Kasumi-1 (cell line): ENCODE measurements around the gene BPHL.
"Not testable (repeated sequence)": the region's sequence is repeated elsewhere in the genome, so short reads cannot be mapped to it uniquely, and the experiment has no call there.

Experiments used
- DNase-seq, 2 experiments: peaks; one replicate each; lab custom pipeline; 2025; lab: John Stamatoyannopoulos, UW

The BPHL gene

DNA sequence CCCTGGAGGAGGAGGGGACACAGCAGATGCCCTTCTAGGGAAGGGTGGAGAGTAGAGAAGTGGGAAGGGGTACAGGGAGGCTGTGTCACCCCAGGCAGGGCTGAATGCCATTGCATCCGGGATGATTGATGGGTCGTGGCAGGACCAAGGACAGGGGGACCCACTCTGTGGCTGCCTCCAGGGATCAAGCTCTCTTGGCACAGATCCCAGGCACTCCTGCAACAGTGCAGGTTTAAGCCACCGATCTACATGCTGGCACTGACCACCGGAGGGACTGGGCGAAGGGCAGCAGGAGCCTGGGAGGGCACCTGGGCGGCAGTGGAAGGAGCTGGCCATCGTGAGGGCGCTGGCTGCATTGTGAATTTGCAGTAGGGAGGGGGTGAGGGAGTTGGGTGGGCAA, 61.4 kb downstream of the BPHL start:
- not testable (repeated sequence) for DNase-seq

DNA sequence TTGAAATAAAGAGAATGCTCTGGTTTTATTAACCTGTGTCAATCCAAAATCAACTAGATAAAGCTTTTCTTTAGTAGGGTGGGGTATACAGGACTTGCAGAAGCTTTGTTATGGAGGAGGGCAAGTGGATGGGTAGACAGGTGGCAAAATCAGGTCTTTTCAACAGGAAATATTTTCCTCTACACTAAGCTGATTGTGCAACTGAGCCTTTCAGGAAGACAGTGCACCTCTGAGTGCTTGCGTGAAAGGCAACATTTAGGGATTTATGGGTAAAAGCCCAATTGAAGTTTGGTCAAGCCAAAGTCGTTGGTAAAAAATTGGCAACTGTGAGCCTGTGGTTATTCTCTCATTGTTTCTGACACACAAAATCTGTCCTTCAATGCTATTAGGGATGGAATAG, 62.6 kb downstream of the BPHL start:
- DNase-seq, result no peak

DNA sequence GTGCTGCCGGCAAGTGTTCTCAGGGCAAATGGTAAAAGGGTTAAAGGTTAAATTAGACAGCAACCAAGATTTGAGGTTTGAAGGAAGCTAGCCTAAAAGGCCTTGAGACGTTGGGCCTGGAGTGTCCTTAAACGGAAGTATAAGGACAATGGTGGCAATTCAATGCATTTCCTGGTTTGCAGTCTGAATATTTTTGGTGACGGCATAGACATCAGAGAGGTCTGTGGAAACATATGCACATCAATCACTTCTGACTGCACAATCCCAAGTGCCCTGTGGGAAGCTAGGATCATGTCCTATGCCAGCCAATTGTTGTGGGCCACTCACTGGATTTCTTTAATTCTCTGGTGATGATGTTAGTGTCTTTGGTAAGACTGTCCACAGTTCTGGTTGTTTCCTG, 64.6 kb downstream of the BPHL start:
- DNase-seq, result no peak

DNA sequence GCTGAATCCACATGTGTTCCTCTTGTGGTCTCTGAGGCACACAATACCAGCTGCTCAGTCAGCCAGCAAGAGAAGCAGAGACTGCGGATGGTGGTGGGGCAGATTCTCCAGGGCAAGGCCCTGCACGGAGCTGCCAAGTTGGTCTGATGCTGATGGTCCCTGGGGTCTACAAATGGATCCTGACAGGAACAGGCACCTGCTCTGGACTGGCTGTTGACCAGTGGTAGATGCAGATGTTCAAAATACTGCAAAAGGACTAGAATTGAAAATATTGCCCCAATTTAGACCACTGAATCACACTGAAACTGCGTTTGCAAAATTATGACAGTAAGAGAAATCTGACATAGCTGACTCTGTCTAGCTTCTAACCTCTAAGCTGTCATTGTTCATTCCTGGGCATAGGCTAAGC, 68.5 kb downstream of the BPHL start:
- DNase-seq, result no peak

DNA sequence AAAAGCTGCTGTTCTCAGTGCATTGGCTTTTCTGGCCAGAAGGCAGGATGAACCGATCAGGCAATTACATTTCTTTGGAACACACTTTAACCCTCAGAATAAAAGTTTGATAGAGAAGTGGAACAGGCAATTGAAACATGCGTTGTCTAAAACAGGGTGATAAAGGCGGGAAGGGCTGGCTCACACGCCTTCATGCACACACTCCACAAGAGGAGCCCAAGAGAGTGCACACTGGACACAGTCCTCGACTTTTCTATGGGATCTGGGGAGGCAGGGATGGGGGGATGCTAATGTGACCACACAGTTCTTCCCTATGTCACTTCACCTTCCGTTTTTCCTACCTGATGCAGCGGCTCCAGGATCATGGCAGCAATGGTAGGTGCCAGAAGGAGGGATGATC, 69.8 kb downstream of the BPHL start:
- DNase-seq, result no peak

DNA sequence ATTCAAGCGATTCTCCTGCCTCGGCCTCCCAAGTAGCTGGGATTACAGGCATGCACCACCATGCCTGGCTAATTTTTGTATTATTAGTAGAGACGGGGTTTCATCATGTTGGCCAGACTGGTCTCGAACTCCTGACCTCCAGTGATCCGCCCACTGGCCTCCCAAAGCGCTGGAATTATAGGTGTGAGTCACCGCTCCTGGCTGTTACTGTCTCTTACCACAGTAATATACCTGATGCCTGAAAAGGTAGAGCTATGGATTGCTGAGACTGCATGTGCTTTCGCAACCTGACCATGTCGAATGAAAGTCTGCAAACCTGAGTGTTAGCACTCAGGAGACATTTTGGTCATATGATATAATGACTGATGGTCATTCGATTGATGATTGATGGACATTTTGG, 70.7 kb downstream of the BPHL start:
- DNase-seq, result not testable (repeated sequence)

DNA sequence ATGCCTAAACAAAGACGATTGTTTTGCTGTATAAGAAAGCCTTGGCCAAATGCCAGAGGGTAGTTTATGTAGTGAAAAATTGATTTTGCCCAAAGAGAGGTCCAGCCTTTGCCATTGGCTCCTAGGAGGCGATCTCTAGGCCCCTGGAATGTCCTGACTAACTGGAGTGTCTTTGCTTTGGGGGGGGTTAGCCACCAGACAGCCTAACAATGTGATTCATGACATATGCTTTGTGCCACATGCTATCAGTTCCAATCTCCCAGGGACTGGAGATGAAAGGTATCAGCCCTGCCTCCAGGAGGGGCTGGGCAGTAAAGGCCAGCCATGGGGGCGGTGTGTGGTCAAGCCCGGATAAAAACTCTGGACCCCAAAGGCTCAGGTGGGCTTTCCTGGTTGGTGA, 71.5 kb downstream of the BPHL start:
- no peak for DNase-seq

DNA sequence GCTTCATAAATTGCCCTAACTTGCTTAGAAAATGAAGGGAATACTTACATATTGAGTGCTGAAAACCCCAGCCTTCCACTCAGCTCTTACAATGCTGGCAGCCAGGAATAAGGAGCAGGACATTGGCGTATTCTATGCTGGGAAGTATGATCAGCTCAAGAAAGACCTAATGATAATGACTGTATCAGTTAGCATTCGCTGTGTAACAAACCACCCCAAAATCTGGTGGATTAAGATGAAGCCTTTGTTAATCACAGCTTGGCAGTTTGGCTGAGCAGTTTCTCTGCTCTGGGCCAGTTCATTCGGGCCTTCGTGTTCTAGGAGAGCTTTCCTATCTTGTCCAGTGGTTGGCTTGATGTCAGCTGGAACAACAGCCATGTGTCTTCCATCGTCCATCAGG, 72.3 kb downstream of the BPHL start:
- DNase-seq, result no peak

DNA sequence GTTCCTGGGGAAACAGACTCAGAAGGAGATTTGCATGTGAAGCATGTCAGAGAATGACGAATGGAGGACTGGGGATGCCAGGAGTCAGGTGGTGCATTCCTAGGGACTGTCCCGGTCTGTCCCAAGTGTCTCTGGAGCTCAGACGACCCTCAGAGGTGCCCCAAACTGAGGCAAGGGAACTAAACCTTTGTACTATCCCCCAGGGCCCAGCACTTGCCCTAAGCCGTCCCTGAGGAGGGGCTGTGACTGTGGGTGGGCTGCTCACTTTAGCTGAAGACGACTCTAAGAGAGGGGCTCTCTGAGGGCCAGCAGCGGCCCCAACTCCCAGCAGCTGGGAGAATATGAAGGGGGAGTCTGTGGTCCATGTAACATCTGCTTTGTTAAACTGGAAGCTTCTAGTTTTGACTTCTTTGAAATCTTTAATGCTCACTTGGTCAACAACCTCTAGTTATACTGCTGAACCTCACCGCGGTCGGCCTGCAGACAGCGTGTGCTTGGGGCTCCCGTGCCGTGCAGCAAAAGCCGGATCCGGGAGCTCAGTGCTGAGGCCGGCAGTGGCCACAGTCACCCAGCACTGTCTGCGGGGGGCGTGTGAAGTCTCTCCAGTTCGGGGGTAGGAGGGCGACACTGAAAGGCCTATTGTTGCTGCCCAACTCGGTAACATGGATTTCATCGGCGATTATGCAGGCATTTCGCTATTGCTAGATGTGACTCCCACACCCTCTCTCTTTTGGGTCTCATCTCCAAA, 74.8 kb downstream of the BPHL start:
- DNase-seq, result no peak

DNA sequence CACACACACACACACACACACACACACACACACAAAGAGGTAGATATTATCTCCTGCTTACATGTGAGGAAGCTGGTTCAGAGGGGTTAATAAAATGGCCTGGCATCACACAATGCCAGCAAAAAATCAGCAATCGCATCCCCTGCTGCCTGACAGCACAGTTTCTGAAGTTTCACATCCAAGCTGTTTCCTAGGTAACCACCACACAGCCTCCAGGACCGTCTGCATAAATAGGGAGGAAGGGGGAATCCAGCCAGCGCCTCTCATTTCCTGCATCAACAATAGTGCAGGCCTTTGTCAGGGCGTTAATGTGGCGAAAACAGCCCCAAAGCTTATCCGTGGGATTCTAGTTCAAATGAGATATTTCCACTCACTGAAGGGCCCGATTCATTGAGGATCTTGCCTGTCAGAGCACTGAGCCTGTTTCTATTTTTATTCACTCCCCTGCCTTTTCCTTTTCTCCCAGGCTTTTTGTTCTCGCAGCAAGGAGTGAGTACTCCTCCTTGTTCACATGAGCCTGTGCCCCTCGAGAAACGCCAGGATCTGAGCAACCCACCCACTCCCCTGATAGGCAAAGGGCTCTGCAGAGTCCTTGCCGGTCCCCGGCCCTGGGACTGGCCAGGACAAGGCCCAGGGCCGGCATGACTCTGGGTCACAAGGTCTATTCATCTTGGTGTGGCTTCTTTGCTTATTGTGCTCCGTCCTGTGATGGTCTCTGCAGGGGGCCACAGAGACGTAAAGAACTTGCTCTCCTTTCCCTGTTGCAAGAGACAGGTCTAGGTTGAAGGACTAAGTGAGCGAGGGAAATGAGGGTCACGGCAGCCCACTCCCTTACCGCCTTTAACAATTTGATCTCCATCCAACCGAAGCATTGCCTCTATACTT, 76.3 kb downstream of the BPHL start:
- DNase-seq, result no peak

DNA sequence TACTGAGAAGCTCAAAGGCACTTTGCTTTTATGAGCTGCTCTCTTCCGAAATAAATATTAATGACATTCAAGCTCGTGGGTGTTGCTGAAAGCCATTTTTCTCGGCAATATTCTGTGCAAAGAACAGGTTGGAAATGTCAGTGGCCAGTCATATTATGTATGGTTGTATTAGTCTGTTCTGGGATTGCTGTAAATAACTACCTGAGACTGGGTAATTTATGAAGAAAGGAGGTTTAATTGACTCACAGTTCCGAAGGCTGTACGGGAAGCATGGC, 76.8 kb downstream of the BPHL start:
- DNase-seq, result no peak

DNA sequence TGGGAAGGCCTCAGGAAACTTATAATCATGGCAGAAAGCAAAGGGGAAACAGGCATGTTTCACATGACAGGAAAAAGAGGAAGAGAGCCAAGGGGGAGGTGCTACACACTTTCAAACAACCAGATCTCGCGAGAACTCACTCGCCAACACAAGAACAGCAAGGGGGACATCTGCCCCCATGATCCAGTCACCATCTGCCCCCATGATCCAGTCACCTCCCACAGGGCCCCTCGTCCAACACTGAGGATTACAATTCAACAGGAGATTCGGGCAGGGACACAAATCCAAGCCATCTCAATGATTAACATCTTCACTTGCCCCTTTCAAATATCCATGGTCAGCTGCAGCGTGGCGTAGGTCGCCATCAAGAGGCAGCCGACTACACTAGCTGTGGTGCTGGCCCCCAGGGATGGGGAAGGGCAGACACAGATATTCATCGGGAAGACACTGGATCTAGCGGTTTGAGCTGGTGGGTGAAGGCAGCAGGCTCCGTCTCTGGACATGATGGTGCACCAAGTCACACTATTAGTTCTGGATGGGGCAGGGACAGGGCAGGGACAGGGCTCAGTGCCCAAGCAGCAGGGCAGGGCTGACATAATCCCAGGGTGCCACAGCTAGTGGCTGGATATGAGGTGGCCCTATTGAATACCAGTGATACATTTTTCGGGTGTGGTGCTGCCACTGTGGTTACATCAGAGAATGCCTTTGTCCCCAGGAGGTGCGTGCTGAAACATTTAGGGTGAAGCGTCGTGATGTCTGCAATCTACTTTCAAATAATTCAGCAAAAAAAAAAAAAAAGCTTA, 77.4 kb downstream of the BPHL start:
- DNase-seq, result peak; percentile 8 to 12

DNA sequence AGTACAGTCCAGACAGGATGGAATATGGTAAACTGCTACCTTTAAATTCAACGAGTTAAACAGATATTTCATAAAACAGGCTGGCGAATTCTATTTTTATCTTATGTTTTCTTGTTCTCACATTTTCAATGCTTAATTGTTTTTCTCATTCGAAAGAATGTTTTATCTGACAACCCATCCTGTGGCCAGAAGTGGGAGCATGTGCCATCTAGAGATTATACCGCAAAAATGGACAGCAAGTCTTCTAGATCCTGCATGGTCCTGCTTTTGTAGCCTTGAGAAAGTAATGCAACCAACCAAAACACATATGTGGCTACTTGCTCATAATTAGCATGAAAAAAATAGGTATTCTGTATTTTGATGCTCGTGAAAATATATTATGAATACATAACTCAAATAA, 78.3 kb downstream of the BPHL start:
- no peak for DNase-seq

DNA sequence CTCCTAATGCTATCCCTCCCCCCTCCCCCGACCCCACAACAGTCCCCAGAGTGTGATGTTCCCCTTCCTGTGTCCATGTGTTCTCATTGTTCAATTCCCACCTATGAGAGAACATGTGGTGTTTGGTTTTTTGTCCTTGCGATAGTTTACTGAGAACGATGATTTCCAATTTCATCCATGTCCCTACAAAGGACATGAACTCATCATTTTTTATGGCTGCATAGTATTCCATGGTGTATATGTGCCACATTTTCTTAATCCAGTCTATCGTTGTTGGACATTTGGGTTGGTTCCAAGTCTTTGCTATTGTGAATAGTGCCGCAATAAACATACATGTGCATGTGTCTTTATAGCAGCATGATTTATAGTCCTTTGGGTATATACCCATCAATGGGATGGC, 79.2 kb downstream of the BPHL start:
- not testable (repeated sequence) for DNase-seq

DNA sequence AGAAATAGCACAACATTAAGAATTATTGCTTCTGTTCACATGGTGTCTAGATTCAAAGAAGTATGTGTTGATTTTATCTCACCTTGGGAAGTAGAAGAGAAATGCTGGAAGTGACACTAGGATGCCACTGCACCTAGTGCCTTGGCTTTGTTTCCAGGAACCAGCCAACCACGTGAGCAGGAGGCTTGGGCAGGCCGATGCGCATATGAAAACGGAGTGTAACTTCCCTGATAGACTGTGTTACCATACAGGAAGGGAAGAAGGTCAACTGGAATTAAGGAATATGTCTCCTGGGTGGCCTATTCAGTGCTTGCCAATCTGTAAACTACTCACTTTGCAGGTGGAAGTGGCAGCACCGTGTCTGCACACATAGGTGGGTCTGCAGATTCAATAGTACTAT, 80.9 kb downstream of the BPHL start:
- DNase-seq, result no peak

DNA sequence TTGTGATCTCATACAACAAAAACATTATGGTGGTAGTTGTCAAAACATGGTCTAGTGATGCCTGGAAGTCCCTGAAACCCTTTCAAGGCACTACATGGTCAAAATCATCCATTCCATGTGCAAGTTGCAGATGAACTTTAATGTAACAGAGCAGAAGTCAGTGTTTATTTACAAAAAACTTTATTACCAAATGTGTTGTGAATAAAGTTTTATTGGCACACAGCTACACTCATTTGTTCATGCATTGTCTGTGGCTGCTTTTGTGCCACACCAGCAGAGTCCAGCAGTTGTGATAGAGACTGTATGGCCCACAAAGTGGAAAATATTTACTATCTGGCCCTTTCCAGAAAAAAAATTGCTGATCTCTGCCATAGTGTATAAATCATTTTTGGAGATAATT, 82.2 kb downstream of the BPHL start:
- no peak for DNase-seq

DNA sequence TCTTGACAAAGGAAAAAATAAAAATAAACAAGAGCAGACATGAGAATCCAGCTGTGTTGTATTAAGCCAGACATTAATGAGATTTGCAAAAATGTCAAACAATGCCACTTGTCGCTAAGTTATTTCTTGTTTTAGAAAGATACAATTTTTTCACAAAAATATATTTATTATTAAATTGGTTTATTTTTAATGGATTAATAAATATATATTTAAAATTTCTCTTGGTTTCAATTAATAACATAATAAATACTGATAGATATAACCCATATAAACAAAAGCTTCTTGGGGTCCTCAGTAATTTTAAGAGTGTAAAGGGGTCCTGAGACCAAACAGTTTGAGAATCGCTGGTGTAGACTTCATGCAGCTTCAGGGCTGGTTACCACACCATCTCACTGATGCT, 82.9 kb downstream of the BPHL start:
- DNase-seq, result no peak
